Measurements from ENCODE around the gene ST3GAL3.

DNA sequence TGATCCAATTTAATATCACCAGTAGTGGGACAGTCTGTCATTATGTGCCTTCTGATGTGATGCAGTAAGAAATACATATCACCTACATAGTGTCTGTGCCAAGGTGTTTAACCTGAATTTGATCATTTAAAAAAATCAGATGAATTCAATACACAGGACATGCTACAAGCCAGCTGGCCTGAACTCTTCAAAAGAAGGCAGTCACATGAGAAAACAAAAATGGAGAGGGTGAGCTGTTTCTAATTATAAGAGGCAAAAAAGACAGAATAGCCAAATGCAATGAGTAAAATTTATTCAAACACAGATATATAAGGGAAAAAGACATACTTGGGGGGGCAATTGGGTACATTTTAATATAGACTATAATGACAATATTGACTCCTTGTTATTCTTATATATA is 66.5 kb downstream of the ST3GAL3 start:
- TF ChIP-seq ZNF790 (CRISPR knock-in tag; IDR thresholded peaks at IDR 0.05; ENCODE audit: borderline replicate concordance) (no peak), TCF7L2 (IDR thresholded peaks at IDR 0.05; ENCODE audit: low read depth, low read length) (no peak), ZNF431 (CRISPR knock-in tag; IDR thresholded peaks at IDR 0.05; ENCODE audit: borderline replicate concordance, low read depth) (no peak)
- TF ChIP-seq, protein P1, sequence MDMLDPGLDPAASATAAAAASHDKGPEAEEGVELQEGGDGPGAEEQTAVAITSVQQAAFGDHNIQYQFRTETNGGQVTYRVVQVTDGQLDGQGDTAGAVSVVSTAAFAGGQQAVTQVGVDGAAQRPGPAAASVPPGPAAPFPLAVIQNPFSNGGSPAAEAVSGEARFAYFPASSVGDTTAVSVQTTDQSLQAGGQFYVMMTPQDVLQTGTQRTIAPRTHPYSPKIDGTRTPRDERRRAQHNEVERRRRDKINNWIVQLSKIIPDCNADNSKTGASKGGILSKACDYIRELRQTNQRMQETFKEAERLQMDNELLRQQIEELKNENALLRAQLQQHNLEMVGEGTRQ (IDR thresholded peaks at IDR 0.05; ENCODE audit: low read depth, low read length), result no peak
- TF ChIP-seq, protein P1 (CRISPR knock-in tag; IDR thresholded peaks at IDR 0.05; ENCODE audit: borderline replicate concordance), result no peak
- TF ChIP-seq, protein P2, sequence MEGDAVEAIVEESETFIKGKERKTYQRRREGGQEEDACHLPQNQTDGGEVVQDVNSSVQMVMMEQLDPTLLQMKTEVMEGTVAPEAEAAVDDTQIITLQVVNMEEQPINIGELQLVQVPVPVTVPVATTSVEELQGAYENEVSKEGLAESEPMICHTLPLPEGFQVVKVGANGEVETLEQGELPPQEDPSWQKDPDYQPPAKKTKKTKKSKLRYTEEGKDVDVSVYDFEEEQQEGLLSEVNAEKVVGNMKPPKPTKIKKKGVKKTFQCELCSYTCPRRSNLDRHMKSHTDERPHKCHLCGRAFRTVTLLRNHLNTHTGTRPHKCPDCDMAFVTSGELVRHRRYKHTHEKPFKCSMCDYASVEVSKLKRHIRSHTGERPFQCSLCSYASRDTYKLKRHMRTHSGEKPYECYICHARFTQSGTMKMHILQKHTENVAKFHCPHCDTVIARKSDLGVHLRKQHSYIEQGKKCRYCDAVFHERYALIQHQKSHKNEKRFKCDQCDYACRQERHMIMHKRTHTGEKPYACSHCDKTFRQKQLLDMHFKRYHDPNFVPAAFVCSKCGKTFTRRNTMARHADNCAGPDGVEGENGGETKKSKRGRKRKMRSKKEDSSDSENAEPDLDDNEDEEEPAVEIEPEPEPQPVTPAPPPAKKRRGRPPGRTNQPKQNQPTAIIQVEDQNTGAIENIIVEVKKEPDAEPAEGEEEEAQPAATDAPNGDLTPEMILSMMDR (CRISPR knock-in tag; IDR thresholded peaks at IDR 0.05), result no peak

Measured in HepG2 (cell line).